Jurkat, Clone E6-1 (cell line): ENCODE results near the gene EIF2D. TPM values are rescaled to one million over a fixed set of nuclear protein-coding genes. Genes with fewer than 3 reads are reported as not detected.
A peak's percentile ranks its signal among the peaks of the same experiment; 100 is the strongest.
"Not testable (repeated sequence)": the region's sequence is repeated elsewhere in the genome, so short reads cannot be mapped to it uniquely, and the experiment has no call there.

Experiments used
- DNase-seq: peaks from one replicate; pipeline ENCODE4 v3.0.0-alpha.2; 2011; ENCODE audit warnings: low read depth, low spot score
- H3K4me3 ChIP-seq: 2 replicates; pipeline ENCODE4 v1.5.1; 2011; ENCODE audit warnings: mild to moderate bottlenecking, low read length, control low read depth, moderate library complexity
- polyA plus RNA-seq: library from polyadenylated mRNA; unstranded; fragments of >200 nt; gene quantifications from one replicate; pipeline ENCODE4 v1.2.1, GENCODE V29; 2012; ENCODE audit warnings: missing spikeins; ENCODE audit not compliant: insufficient read length, insufficient read depth

The EIF2D gene
- 66.3 TPM for polyA plus RNA-seq

GRCh38 chr1:206612129-206612876 is at the start of gene EIF2D:
Gene EIF2D (minus strand): TSS chr1:206612465. CDS start chr1:206612342, 123 bp downstream.
- peak within 1 kb of the TSS; percentile 85 for H3K4me3 ChIP-seq
- DNase-seq, result peak; percentile 81

GRCh38 chr1:206661161-206661820 is 49.0 kb upstream of the EIF2D start:
- no peak overlapping the region for H3K4me3 ChIP-seq
- DNase-seq, result no peak

GRCh38 chr1:206660136-206660535 is 47.9 kb upstream of the EIF2D start:
- no peak overlapping the region for H3K4me3 ChIP-seq
- DNase-seq, result no peak

GRCh38 chr1:206658981-206659273 is 46.7 kb upstream of the EIF2D start:
- H3K4me3 ChIP-seq, result peak overlapping the region; percentile 25; the same call in 1 of the 2 replicates
- no peak for DNase-seq

- DNase-seq, result peak; percentile 70
- H3K4me3 ChIP-seq, result peak overlapping the region; percentile 39
These were observed 46.2 kb upstream of the EIF2D start for GRCh38 chr1:206658264-206658980.

GRCh38 chr1:206657751-206658150 is 45.5 kb upstream of the EIF2D start:
- peak overlapping the region; percentile 39 for H3K4me3 ChIP-seq
- DNase-seq, result no peak

GRCh38 chr1:206656936-206657335 is 44.7 kb upstream of the EIF2D start:
- DNase-seq, result no peak
- H3K4me3 ChIP-seq, result no peak overlapping the region

GRCh38 chr1:206655471-206655882 is 43.2 kb upstream of the EIF2D start:
- no peak for DNase-seq
- H3K4me3 ChIP-seq, result no peak overlapping the region

- no peak overlapping the region for H3K4me3 ChIP-seq
- DNase-seq, result no peak
These were observed 42.6 kb upstream of the EIF2D start for GRCh38 chr1:206654828-206655227.

GRCh38 chr1:206653715-206654459 is 41.6 kb upstream of the EIF2D start:
- H3K4me3 ChIP-seq, result no peak overlapping the region
- DNase-seq, result no peak

GRCh38 chr1:206651958-206652890 is 40.0 kb upstream of the EIF2D start:
- H3K4me3 ChIP-seq, result no peak overlapping the region
- DNase-seq, result no peak

GRCh38 chr1:206651014-206651413 is 38.7 kb upstream of the EIF2D start:
- no peak for DNase-seq
- no peak overlapping the region for H3K4me3 ChIP-seq

GRCh38 chr1:206649261-206649921 is 37.1 kb upstream of the EIF2D start:
- no peak for DNase-seq
- no peak overlapping the region for H3K4me3 ChIP-seq

GRCh38 chr1:206647224-206647623 is 35.0 kb upstream of the EIF2D start:
- DNase-seq, result no peak
- no peak overlapping the region for H3K4me3 ChIP-seq

- H3K4me3 ChIP-seq, result no peak overlapping the region
- no peak for DNase-seq
These were observed 34.2 kb upstream of the EIF2D start for GRCh38 chr1:206646504-206646903.

- DNase-seq, result no peak
These were observed 30.9 kb upstream of the EIF2D start for GRCh38 chr1:206643118-206643698.

GRCh38 chr1:206642074-206642473 is 29.8 kb upstream of the EIF2D start:
- not testable (repeated sequence) for DNase-seq, H3K4me3 ChIP-seq

More at GRCh38 chr1:206643118-206643698, 30.9 kb upstream of the EIF2D start:
- no peak overlapping the region for H3K4me3 ChIP-seq

GRCh38 chr1:206637605-206638004 is 25.3 kb upstream of the EIF2D start:
- no peak overlapping the region for H3K4me3 ChIP-seq
- DNase-seq, result no peak
